ENCODE measurements around the gene SERPINA5.

The SERPINA5 gene

DNA sequence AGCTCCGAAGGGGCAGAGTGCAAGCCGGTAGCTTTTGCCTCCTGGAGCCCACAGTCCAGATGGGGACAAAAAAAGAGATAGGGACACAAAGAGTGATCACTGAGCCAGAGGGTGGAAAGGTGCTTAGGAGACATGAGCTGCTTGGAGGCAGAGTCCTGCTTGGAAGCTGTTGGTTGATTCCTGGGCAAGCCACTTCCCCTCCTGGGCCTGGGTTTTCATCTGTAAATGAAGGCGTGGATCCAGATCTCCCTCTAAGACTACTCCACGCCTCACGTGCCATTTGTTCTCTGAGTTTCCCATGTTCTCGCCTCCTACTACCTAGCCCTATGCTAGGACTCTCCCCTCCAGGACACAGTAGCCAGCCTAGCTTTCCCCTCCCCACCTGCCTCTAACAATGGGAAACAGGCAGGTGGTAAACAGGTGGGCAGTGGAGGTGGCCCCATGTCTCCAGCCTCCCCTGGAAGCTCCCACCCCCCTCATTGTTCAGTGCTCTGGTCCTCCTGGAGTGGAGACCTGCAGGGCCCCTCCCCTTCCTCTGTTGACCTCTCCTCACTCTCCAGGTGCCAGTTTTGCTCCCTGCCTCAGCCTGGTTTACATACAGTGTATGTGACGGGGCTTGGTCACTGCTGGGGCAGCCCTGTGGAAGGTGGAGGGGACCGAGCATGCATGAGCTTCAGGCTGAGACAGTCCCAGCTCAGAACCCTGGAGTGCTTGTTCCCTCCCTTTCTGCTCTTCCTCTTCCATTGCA, 34.8 kb downstream of the SERPINA5 start:
- no peak for TF ChIP-seq CREB1 (IDR thresholded peaks at IDR 0.05; ENCODE audit: low read depth)
- TF ChIP-seq, protein P1, sequence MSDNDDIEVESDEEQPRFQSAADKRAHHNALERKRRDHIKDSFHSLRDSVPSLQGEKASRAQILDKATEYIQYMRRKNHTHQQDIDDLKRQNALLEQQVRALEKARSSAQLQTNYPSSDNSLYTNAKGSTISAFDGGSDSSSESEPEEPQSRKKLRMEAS (IDR thresholded peaks at IDR 0.05), result no peak
- TF ChIP-seq TCF12 (IDR thresholded peaks at IDR 0.05; ENCODE audit: low read depth), result no peak
- TF ChIP-seq YY1 (IDR thresholded peaks at IDR 0.05; ENCODE audit: low read depth), result no peak
- TF ChIP-seq TAF1 (IDR thresholded peaks at IDR 0.05; ENCODE audit: low read depth), result no peak
- TF ChIP-seq, protein P2, sequence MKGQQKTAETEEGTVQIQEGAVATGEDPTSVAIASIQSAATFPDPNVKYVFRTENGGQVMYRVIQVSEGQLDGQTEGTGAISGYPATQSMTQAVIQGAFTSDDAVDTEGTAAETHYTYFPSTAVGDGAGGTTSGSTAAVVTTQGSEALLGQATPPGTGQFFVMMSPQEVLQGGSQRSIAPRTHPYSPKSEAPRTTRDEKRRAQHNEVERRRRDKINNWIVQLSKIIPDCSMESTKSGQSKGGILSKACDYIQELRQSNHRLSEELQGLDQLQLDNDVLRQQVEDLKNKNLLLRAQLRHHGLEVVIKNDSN (IDR thresholded peaks at IDR 0.05), result no peak
- no peak for TF ChIP-seq RAD21 (IDR thresholded peaks at IDR 0.05; ENCODE audit: low read depth)
- no peak for TF ChIP-seq TEAD4 (IDR thresholded peaks at IDR 0.05)
- no peak for TF ChIP-seq FOXM1 (IDR thresholded peaks at IDR 0.05; ENCODE audit: borderline replicate concordance, low read depth)
- no peak for TF ChIP-seq ZBTB7A (IDR thresholded peaks at IDR 0.05; ENCODE audit: low read depth)
- TF ChIP-seq, protein P3, sequence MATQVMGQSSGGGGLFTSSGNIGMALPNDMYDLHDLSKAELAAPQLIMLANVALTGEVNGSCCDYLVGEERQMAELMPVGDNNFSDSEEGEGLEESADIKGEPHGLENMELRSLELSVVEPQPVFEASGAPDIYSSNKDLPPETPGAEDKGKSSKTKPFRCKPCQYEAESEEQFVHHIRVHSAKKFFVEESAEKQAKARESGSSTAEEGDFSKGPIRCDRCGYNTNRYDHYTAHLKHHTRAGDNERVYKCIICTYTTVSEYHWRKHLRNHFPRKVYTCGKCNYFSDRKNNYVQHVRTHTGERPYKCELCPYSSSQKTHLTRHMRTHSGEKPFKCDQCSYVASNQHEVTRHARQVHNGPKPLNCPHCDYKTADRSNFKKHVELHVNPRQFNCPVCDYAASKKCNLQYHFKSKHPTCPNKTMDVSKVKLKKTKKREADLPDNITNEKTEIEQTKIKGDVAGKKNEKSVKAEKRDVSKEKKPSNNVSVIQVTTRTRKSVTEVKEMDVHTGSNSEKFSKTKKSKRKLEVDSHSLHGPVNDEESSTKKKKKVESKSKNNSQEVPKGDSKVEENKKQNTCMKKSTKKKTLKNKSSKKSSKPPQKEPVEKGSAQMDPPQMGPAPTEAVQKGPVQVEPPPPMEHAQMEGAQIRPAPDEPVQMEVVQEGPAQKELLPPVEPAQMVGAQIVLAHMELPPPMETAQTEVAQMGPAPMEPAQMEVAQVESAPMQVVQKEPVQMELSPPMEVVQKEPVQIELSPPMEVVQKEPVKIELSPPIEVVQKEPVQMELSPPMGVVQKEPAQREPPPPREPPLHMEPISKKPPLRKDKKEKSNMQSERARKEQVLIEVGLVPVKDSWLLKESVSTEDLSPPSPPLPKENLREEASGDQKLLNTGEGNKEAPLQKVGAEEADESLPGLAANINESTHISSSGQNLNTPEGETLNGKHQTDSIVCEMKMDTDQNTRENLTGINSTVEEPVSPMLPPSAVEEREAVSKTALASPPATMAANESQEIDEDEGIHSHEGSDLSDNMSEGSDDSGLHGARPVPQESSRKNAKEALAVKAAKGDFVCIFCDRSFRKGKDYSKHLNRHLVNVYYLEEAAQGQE (IDR thresholded peaks at IDR 0.05; ENCODE audit: low read depth), result no peak
- TF ChIP-seq NFIC (IDR thresholded peaks at IDR 0.05), result no peak
- TF ChIP-seq CEBPB (IDR thresholded peaks at IDR 0.05), result no peak
- no peak for TF ChIP-seq EP300 (IDR thresholded peaks at IDR 0.05; ENCODE audit: borderline replicate concordance)
- no peak for TF ChIP-seq EGR1 (IDR thresholded peaks at IDR 0.05)

DNA sequence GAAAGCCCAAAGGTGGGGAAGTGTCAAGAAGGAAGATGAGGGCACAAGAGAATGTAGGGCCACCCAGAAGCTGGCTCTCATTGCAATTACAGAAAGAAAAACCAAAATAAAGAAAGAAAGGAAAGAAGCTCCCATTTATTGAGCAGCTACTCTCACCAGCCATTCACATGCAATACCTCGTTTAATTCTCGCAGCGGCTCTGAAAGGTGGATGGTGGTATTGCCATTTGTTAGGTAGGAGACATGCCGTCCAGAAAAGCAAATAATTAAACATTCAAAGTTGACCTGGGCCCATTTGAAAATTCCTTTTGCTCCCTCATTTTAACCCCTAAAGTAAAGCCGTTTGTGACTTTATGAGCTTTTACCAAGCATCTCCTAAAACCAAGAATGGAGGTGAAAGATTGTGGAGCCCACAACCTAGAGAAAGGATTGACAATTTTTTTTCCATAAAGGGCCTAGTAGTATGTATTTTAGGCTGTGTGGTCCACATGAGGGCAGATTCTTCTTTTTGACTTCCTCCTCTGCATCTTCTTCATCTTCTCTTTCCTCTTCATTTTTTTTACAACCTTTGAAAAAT, 36.2 kb downstream of the SERPINA5 start:
- TF ChIP-seq, protein P2 (IDR thresholded peaks at IDR 0.05), result no peak
- TF ChIP-seq, protein P1 (IDR thresholded peaks at IDR 0.05), result no peak
- TF ChIP-seq RAD21 (IDR thresholded peaks at IDR 0.05; ENCODE audit: low read depth) (no peak), NFIC (IDR thresholded peaks at IDR 0.05) (no peak), TAF1 (IDR thresholded peaks at IDR 0.05; ENCODE audit: low read depth) (no peak), ZBTB7A (IDR thresholded peaks at IDR 0.05; ENCODE audit: low read depth) (no peak), YY1 (IDR thresholded peaks at IDR 0.05; ENCODE audit: low read depth) (no peak), CEBPB (IDR thresholded peaks at IDR 0.05) (no peak), CREB1 (IDR thresholded peaks at IDR 0.05; ENCODE audit: low read depth) (no peak), FOXM1 (IDR thresholded peaks at IDR 0.05; ENCODE audit: borderline replicate concordance, low read depth) (no peak), EP300 (IDR thresholded peaks at IDR 0.05; ENCODE audit: borderline replicate concordance) (no peak), TEAD4 (IDR thresholded peaks at IDR 0.05) (no peak), EGR1 (IDR thresholded peaks at IDR 0.05) (no peak)
- TF ChIP-seq, protein P3 (IDR thresholded peaks at IDR 0.05; ENCODE audit: low read depth), result no peak

DNA sequence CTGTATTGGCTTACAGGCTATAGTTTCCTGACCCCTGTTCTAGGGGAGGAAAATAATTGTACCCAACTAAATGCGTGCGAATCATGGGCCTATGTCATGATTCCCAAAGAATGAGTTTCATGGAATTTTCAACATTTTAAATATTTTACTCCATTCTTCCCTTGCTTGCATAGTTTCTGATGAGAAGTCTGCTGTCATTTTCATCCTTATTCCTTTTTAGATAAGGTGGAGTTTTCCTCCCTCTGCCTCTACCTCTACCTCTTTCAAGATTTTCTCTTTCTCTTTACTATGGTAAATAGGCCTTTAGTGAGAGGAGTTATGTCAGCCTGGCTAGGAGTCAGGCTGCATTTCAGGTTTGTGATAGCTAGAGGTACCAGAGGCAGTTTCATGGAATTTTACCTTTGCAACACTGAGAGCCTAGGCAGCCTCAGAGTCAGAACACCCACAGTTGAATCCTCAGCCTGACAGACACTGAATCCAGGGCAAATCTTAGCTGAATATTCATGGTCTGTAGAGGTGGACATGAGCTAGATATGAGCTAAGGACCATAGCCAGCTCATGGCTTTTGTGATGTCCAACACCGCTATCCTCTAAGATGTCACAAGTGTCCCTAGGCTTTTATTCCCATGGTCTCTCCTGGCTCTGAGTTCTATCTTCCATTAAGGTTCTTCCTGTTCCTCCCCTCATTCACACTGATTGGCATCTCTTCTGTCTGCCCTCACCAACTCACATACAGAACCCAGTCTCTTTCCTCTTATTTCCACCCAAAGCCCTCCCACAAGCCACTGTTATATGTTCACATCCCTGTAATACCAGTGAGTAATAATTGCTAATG, 37.0 kb downstream of the SERPINA5 start:
- TF ChIP-seq NFIC (IDR thresholded peaks at IDR 0.05), result no peak
- TF ChIP-seq TCF12 (IDR thresholded peaks at IDR 0.05; ENCODE audit: low read depth), result no peak
- no peak for TF ChIP-seq YY1 (IDR thresholded peaks at IDR 0.05; ENCODE audit: low read depth)
- TF ChIP-seq RAD21 (IDR thresholded peaks at IDR 0.05; ENCODE audit: low read depth), result no peak
- TF ChIP-seq CEBPB (IDR thresholded peaks at IDR 0.05), result no peak
- TF ChIP-seq EP300 (IDR thresholded peaks at IDR 0.05; ENCODE audit: borderline replicate concordance), result no peak
- TF ChIP-seq TEAD4 (IDR thresholded peaks at IDR 0.05), result no peak
- no peak for TF ChIP-seq FOXM1 (IDR thresholded peaks at IDR 0.05; ENCODE audit: borderline replicate concordance, low read depth)
- TF ChIP-seq TAF1 (IDR thresholded peaks at IDR 0.05; ENCODE audit: low read depth), result no peak
- no peak for TF ChIP-seq CREB1 (IDR thresholded peaks at IDR 0.05; ENCODE audit: low read depth)
- no peak for TF ChIP-seq ZBTB7A (IDR thresholded peaks at IDR 0.05; ENCODE audit: low read depth)
- TF ChIP-seq, protein P3 (IDR thresholded peaks at IDR 0.05; ENCODE audit: low read depth), result no peak
- TF ChIP-seq, protein P1 (IDR thresholded peaks at IDR 0.05), result no peak
- TF ChIP-seq, protein P2 (IDR thresholded peaks at IDR 0.05), result no peak

All from Ishikawa (cell line).